Measurements from ENCODE around the gene PILRB. TPM values are rescaled to one million over a fixed set of nuclear protein-coding genes. Genes with fewer than 3 reads are reported as not detected.
"Not testable (repeated sequence)": the region's sequence is repeated elsewhere in the genome, so short reads cannot be mapped to it uniquely, and the experiment has no call there.

PILRB gene
- total RNA-seq, 1 donor from 2014 or later = 21.1 TPM

GRCh38 chr7:100349757-100350156 is 8.2 kb upstream of the PILRB start:
- H3K9me3 Mint-ChIP-seq (ENCODE audit: unreplicated experiment) = no peaks in the 10 kb centered on the region
- Histone ChIP-seq H2AFZ (ENCODE audit: low read depth, low read length) (no peak overlapping the region), H3K4me3 (ENCODE audit: insufficient read depth, low read depth, low read length) (no peak overlapping the region), H3K27me3 (ENCODE audit: insufficient read depth, low read length) (no peaks in the 10 kb centered on the region), H3K4me2 (ENCODE audit: low read length) (no peak overlapping the region), H3K27ac (ENCODE audit: low read depth, low read length) (no peak overlapping the region), H3K36me3 (ENCODE audit: insufficient read depth, low read length) (peaks cover 42% of the 10 kb centered on the region), H3K9me3 (ENCODE audit: insufficient read depth, low read depth, low read length) (no peaks in the 10 kb centered on the region), H3K4me1 (ENCODE audit: insufficient read depth, low read length) (peaks cover 2% of the 10 kb centered on the region), H3K9ac (ENCODE audit: low read length) (no peak overlapping the region), H4K20me1 (ENCODE audit: insufficient read depth, low read length) (peaks cover 40% of the 10 kb centered on the region), H3K79me2 (ENCODE audit: insufficient read depth, low read length) (peaks cover 4% of the 10 kb centered on the region)
- peaks cover 10% of the 10 kb centered on the region for H3K36me3 Mint-ChIP-seq (ENCODE audit: low read depth, unreplicated experiment)
- no peaks in the 10 kb centered on the region for H3K27me3 Mint-ChIP-seq (ENCODE audit: low read depth, unreplicated experiment)
- peaks cover 4% of the 10 kb centered on the region for H3K4me1 Mint-ChIP-seq (ENCODE audit: low read depth, unreplicated experiment)
- TF ChIP-seq EZH2 (IDR thresholded peaks at IDR 0.05; ENCODE audit: insufficient read depth, low read length) = no peak
- no peak for TF ChIP-seq CTCF (IDR thresholded peaks at IDR 0.05; ENCODE audit: insufficient read depth, low read depth, low read length)
- no peak for DNase-seq (ENCODE audit: low read depth)
- H3K4me3 Mint-ChIP-seq (ENCODE audit: unreplicated experiment) = no peak overlapping the region
- no peak overlapping the region for H3K27ac Mint-ChIP-seq (ENCODE audit: unreplicated experiment)
- FAIRE-seq = no peak

- H3K9me3 Mint-ChIP-seq (ENCODE audit: unreplicated experiment) = no peaks in the 10 kb centered on the region
- peak overlapping the region; percentile 18 for H3K27ac Mint-ChIP-seq (ENCODE audit: unreplicated experiment)
- no peak overlapping the region for H3K27ac ChIP-seq (ENCODE audit: low read depth, low read length)
- no peaks in the 10 kb centered on the region for H3K27me3 Mint-ChIP-seq (ENCODE audit: low read depth, unreplicated experiment)
- DNase-seq (ENCODE audit: low read depth) (no peak), FAIRE-seq (no peak)
- H3K36me3 Mint-ChIP-seq (ENCODE audit: low read depth, unreplicated experiment) = peaks cover 18% of the 10 kb centered on the region
- H3K36me3 ChIP-seq (ENCODE audit: insufficient read depth, low read length) = peaks cover 42% of the 10 kb centered on the region
- H2AFZ ChIP-seq (ENCODE audit: low read depth, low read length) = no peak overlapping the region
- no peak overlapping the region for H3K4me3 ChIP-seq (ENCODE audit: insufficient read depth, low read depth, low read length)
- no peaks in the 10 kb centered on the region for H3K4me1 Mint-ChIP-seq (ENCODE audit: low read depth, unreplicated experiment)
- no peak overlapping the region for H3K9ac ChIP-seq (ENCODE audit: low read length)
- no peak overlapping the region for H3K4me2 ChIP-seq (ENCODE audit: low read length)
- peaks cover 1% of the 10 kb centered on the region for H3K79me2 ChIP-seq (ENCODE audit: insufficient read depth, low read length)
- H3K9me3 ChIP-seq (ENCODE audit: insufficient read depth, low read depth, low read length) = no peaks in the 10 kb centered on the region
- H3K4me3 Mint-ChIP-seq (ENCODE audit: unreplicated experiment) = no peak overlapping the region
- no peaks in the 10 kb centered on the region for H3K4me1 ChIP-seq (ENCODE audit: insufficient read depth, low read length)
- peaks cover 37% of the 10 kb centered on the region for H4K20me1 ChIP-seq (ENCODE audit: insufficient read depth, low read length)
- TF ChIP-seq EZH2 (IDR thresholded peaks at IDR 0.05; ENCODE audit: insufficient read depth, low read length) (no peak), CTCF (IDR thresholded peaks at IDR 0.05; ENCODE audit: insufficient read depth, low read depth, low read length) (no peak)
- H3K27me3 ChIP-seq (ENCODE audit: insufficient read depth, low read length) = no peaks in the 10 kb centered on the region
These were observed 6.3 kb upstream of the PILRB start for GRCh38 chr7:100351657-100352058.

- H3K9ac ChIP-seq (ENCODE audit: low read length); H3K79me2 ChIP-seq (ENCODE audit: insufficient read depth, low read length); H3K27me3 Mint-ChIP-seq (ENCODE audit: low read depth, unreplicated experiment); FAIRE-seq; H3K9me3 ChIP-seq (ENCODE audit: insufficient read depth, low read depth, low read length); H3K4me1 ChIP-seq (ENCODE audit: insufficient read depth, low read length); H3K4me3 Mint-ChIP-seq (ENCODE audit: unreplicated experiment); H2AFZ ChIP-seq (ENCODE audit: low read depth, low read length); H3K4me1 Mint-ChIP-seq (ENCODE audit: low read depth, unreplicated experiment); H3K27ac Mint-ChIP-seq (ENCODE audit: unreplicated experiment); H3K4me3 ChIP-seq (ENCODE audit: insufficient read depth, low read depth, low read length); H3K27me3 ChIP-seq (ENCODE audit: insufficient read depth, low read length); H3K4me2 ChIP-seq (ENCODE audit: low read length); DNase-seq (ENCODE audit: low read depth); H3K27ac ChIP-seq (ENCODE audit: low read depth, low read length); H3K9me3 Mint-ChIP-seq (ENCODE audit: unreplicated experiment): not testable (repeated sequence)
- Histone ChIP-seq H3K36me3 (ENCODE audit: insufficient read depth, low read length) (peaks cover 36% of the 10 kb centered on the region), H4K20me1 (ENCODE audit: insufficient read depth, low read length) (peaks cover 31% of the 10 kb centered on the region)
- H3K36me3 Mint-ChIP-seq (ENCODE audit: low read depth, unreplicated experiment) = peaks cover 15% of the 10 kb centered on the region
These were observed 5.6 kb upstream of the PILRB start for GRCh38 chr7:100352230-100352781.
